CD4-positive, alpha-beta T cell treated with Interleukin-21 for 1 hour (primary cell): ENCODE data around the gene ASH1L.
"Not testable (repeated sequence)": the region's sequence is repeated elsewhere in the genome, so short reads cannot be mapped to it uniquely, and the experiment has no call there.

ENCODE experiments used
- DNase-seq: peaks from one replicate; pipeline ENCODE4 v3.0.0-alpha.2; 2020

Gene ASH1L

GRCh38 chr1:155488419-155488818 lies 74.2 kb downstream of the ASH1L start:
- not testable (repeated sequence) for DNase-seq

- no peak for DNase-seq
Observed at GRCh38 chr1:155487541-155487940, 75.1 kb downstream of the ASH1L start.

- DNase-seq, result not testable (repeated sequence)
Observed at GRCh38 chr1:155486952-155487351, 75.7 kb downstream of the ASH1L start.

GRCh38 chr1:155485945-155486344 lies 76.7 kb downstream of the ASH1L start:
- DNase-seq, result no peak

GRCh38 chr1:155485222-155485621 lies 77.4 kb downstream of the ASH1L start:
- no peak for DNase-seq

- DNase-seq, result no peak
Observed at GRCh38 chr1:155481741-155482241, 80.8 kb downstream of the ASH1L start.

GRCh38 chr1:155479205-155479604 lies 83.4 kb downstream of the ASH1L start:
- no peak for DNase-seq

- DNase-seq, result no peak
Observed at GRCh38 chr1:155478270-155478852, 84.2 kb downstream of the ASH1L start.

GRCh38 chr1:155474146-155474545 lies 88.5 kb downstream of the ASH1L start:
- DNase-seq, result no peak

- no peak for DNase-seq
Observed at GRCh38 chr1:155473151-155473821, 89.3 kb downstream of the ASH1L start.

- DNase-seq, result no peak
Observed at GRCh38 chr1:155472491-155473083, 90.0 kb downstream of the ASH1L start.

- DNase-seq, result no peak
Observed at GRCh38 chr1:155471891-155472290, 90.7 kb downstream of the ASH1L start.

GRCh38 chr1:155471026-155471425 lies 91.6 kb downstream of the ASH1L start:
- no peak for DNase-seq

GRCh38 chr1:155466996-155467395 lies 95.6 kb downstream of the ASH1L start:
- DNase-seq, result no peak

- DNase-seq, result no peak
Observed at GRCh38 chr1:155466617-155466972, 96.0 kb downstream of the ASH1L start.

GRCh38 chr1:155463865-155464650 lies 98.5 kb downstream of the ASH1L start:
- no peak for DNase-seq

- no peak for DNase-seq
Observed at GRCh38 chr1:155458111-155458510, 104.5 kb downstream of the ASH1L start.

- DNase-seq, result no peak
Observed at GRCh38 chr1:155457266-155457665, 105.3 kb downstream of the ASH1L start.

GRCh38 chr1:155455588-155456195 lies 106.9 kb downstream of the ASH1L start:
- DNase-seq, result no peak

GRCh38 chr1:155454096-155454495 lies 108.5 kb downstream of the ASH1L start:
- no peak for DNase-seq

- DNase-seq, result no peak
Observed at GRCh38 chr1:155453141-155453540, 109.5 kb downstream of the ASH1L start.

- no peak for DNase-seq
Observed at GRCh38 chr1:155451199-155451598, 111.4 kb downstream of the ASH1L start.

- DNase-seq, result not testable (repeated sequence)
Observed at GRCh38 chr1:155442431-155442830, 120.2 kb downstream of the ASH1L start.
